HCT116 (cell line): ENCODE data around the gene TTLL9. TPM values are rescaled to one million over a fixed set of nuclear protein-coding genes. Genes with fewer than 3 reads are reported as not detected.

Experiments
- ATAC-seq: fragments of 200-7000 bp; cut with Tn5 transposase; 2 replicates; pipeline ENCODE4 v1.9.1; 2020; ENCODE audit warnings: mild to moderate bottlenecking, moderate library complexity
- BruUV-seq: library from RNA; stranded (reverse); fragments of 400-500 nt; replicated peaks from 2 replicates; lab custom pipeline; 2021; lab: Mats Ljungman, UMichigan
- CTCF ChIA-PET: fragments of 300-600 bp; sonication (Branson Sonifier 250); formaldehyde crosslinking; loops from one replicate; lab custom pipeline; 2021; ENCODE audit warnings: antibody characterized with exemption; lab: Charles Lee
- POLR2A ChIA-PET: fragments of 300-600, 350-600 bp; sonication (Branson Sonifier 250); formaldehyde crosslinking; loops from one replicate; lab custom pipeline; 2021; ENCODE audit warnings: antibody characterized with exemption; lab: Charles Lee
- RAD21 ChIA-PET, 2 experiments: fragments of 300-600 bp; sonication (Branson Sonifier 250); formaldehyde crosslinking; loops; one replicate each; lab custom pipeline; 2023; ENCODE audit warnings: low total read pairs in 2 of 2; ENCODE audit not compliant: uncharacterized antibody in 2 of 2, unreplicated experiment in 2 of 2, low non-redundant PET in 1 of 2; lab: Charles Lee
- DNase-seq: peaks from one replicate; pipeline ENCODE4 v3.0.0-alpha.2; 2010; ENCODE audit warnings: low read depth, low spot score
- H2AFZ ChIP-seq: fragments of 200-600 bp; shearing (Covaris generic), sonication (generic); 2 replicates; pipeline ENCODE4 v1.6.1; 2017; ENCODE audit warnings: low read depth, mixed run types, mixed read lengths, antibody characterized with exemption, low read length; ENCODE audit not compliant: poor library complexity, severe bottlenecking
- H3K27ac ChIP-seq: 2 replicates; pipeline ENCODE4 v1.5.1; 2012; ENCODE audit warnings: low read depth, low read length
- H3K27me3 ChIP-seq: fragments of 200-600 bp; sonication (generic); 2 replicates; pipeline ENCODE4 v1.6.1; 2016; ENCODE audit warnings: mixed run types, low read length, mixed read lengths; ENCODE audit not compliant: insufficient read depth
- H3K36me3 ChIP-seq, 2 experiments: fragments of 200-500 bp in 1 of 2; fragments of 200-600 bp in 1 of 2; sonication (Bioruptor generic) in 1 of 2; sonication (generic) in 1 of 2; 2 replicates each; pipeline versions ENCODE4 v1.5.1 to v1.6.1; 2014 to 2016; ENCODE audit warnings: low read length in 2 of 2, inconsistent platforms in 1 of 2, mixed read lengths in 1 of 2, mixed run types in 1 of 2; ENCODE audit not compliant: insufficient read depth in 2 of 2, control insufficient read depth in 1 of 2
- H3K4me1 ChIP-seq, 2 experiments: fragments of 200-600 bp in 1 of 2; sonication (generic) in 1 of 2; 2 replicates each; pipeline versions ENCODE4 v1.5.1 to v1.6.1; 2012 to 2017; ENCODE audit warnings: low read length in 2 of 2, inconsistent platforms in 1 of 2, mild to moderate bottlenecking in 1 of 2, mixed read lengths in 1 of 2, mixed run types in 1 of 2, moderate library complexity in 1 of 2; ENCODE audit not compliant: insufficient read depth in 2 of 2, control insufficient read depth in 1 of 2
- H3K4me2 ChIP-seq: fragments of 200-600 bp; sonication (generic); 2 replicates; pipeline ENCODE4 v1.6.1; 2017; ENCODE audit warnings: mixed run types, low read length, mixed read lengths
- H3K4me3 ChIP-seq, 2 experiments: fragments of 200-600 bp in 1 of 2; sonication (generic) in 1 of 2; replicated peaks in 1 of 2; 2 replicates each; pipeline ENCODE4 v1.5.1; 2011 to 2016; ENCODE audit warnings: low read length in 2 of 2, control low read depth in 1 of 2, low read depth in 1 of 2, mild to moderate bottlenecking in 1 of 2, mixed read lengths in 1 of 2, mixed run types in 1 of 2
- H3K79me2 ChIP-seq: fragments of 200-600 bp; sonication (generic); 2 replicates; pipeline ENCODE4 v1.6.1; 2017; ENCODE audit warnings: mild to moderate bottlenecking, mixed run types, low read length, moderate library complexity, mixed read lengths; ENCODE audit not compliant: insufficient read depth
- H3K9ac ChIP-seq: fragments of 200-600 bp; sonication (generic); 2 replicates; pipeline ENCODE4 v1.6.1; 2016; ENCODE audit warnings: low read length, mixed read lengths
- H3K9me2 ChIP-seq: fragments of 200-600 bp; sonication (generic), shearing (Covaris generic); 2 replicates; pipeline ENCODE4 v1.6.1; 2017; ENCODE audit warnings: mixed run types, mild to moderate bottlenecking, moderate library complexity; ENCODE audit not compliant: insufficient read depth
- H3K9me3 ChIP-seq, 2 experiments: fragments of 200-500 bp in 1 of 2; fragments of 200-600 bp in 1 of 2; sonication (Bioruptor generic) in 1 of 2; sonication (generic) in 1 of 2; 2 replicates each; pipeline ENCODE4 v1.6.1; 2014 to 2017; ENCODE audit warnings: low read length in 2 of 2, mixed read lengths in 2 of 2, inconsistent platforms in 1 of 2, low read depth in 1 of 2, mild to moderate bottlenecking in 1 of 2, mixed run types in 1 of 2, moderate library complexity in 1 of 2; ENCODE audit not compliant: control insufficient read depth in 1 of 2, insufficient read depth in 1 of 2
- H4K20me1 ChIP-seq: fragments of 200-600 bp; sonication (generic), shearing (Covaris generic); 2 replicates; pipeline ENCODE4 v1.6.1; 2017; ENCODE audit warnings: mixed run types, mild to moderate bottlenecking, moderate library complexity; ENCODE audit not compliant: insufficient read depth
- CEBPB ChIP-seq: IDR thresholded peaks from 2 replicates; pipeline ENCODE4 v1.6.1; 2012; ENCODE audit warnings: low read depth
- CTCF ChIP-seq, 3 experiments: fragments of 200-600 bp in 1 of 3; sonication (generic) in 1 of 3; IDR thresholded peaks in 2 of 3; conservative IDR thresholded peaks in 1 of 3; 2 replicates each; pipeline ENCODE4 v1.5.1; 2012 to 2017; ENCODE audit warnings: low read depth in 2 of 3, low read length in 2 of 3, antibody characterized with exemption in 1 of 3, borderline replicate concordance in 1 of 3, control low read depth in 1 of 3, mild to moderate bottlenecking in 1 of 3, mixed read lengths in 1 of 3, mixed run types in 1 of 3, moderate library complexity in 1 of 3; ENCODE audit not compliant: insufficient read depth in 1 of 3
- EGR1 ChIP-seq: IDR thresholded peaks from 2 replicates; pipeline ENCODE4 v1.6.1; 2012; ENCODE audit warnings: low read depth
- ELF1 ChIP-seq: IDR thresholded peaks from 2 replicates; pipeline ENCODE4 v1.6.1; 2012; ENCODE audit warnings: low read depth, borderline replicate concordance
- EZH2 ChIP-seq: fragments of 200-600 bp; sonication (generic); IDR thresholded peaks from 2 replicates; pipeline ENCODE4 v1.6.1; 2017; ENCODE audit warnings: antibody characterized with exemption, mixed run types
- EZH2phosphoT487 ChIP-seq: fragments of 200-600 bp; IDR thresholded peaks from 2 replicates; pipeline ENCODE4 v1.6.1; 2018; ENCODE audit warnings: antibody characterized with exemption, borderline replicate concordance
- FOSL1 ChIP-seq: IDR thresholded peaks from 2 replicates; pipeline ENCODE4 v1.6.1; 2012; ENCODE audit warnings: low read depth
- JUND ChIP-seq: IDR thresholded peaks from 2 replicates; pipeline ENCODE4 v1.6.1; 2012
- POLR2A ChIP-seq: IDR thresholded peaks from 2 replicates; pipeline ENCODE4 v1.7.0; 2011; ENCODE audit warnings: borderline replicate concordance; ENCODE audit not compliant: insufficient read depth, insufficient read length; ENCODE audit errors: extremely low read depth
- RAD21 ChIP-seq: IDR thresholded peaks from 2 replicates; pipeline ENCODE4 v1.6.1; 2012; ENCODE audit warnings: low read depth, mild to moderate bottlenecking
- SIN3A ChIP-seq: IDR thresholded peaks from 2 replicates; pipeline ENCODE4 v1.6.1; 2012; ENCODE audit warnings: low read depth
- SP1 ChIP-seq: IDR thresholded peaks from 2 replicates; pipeline ENCODE4 v1.6.1; 2012; ENCODE audit warnings: low read depth
- TCF7L2 ChIP-seq: IDR thresholded peaks from 2 replicates; pipeline ENCODE4 v1.7.0; 2011; ENCODE audit warnings: borderline replicate concordance, inconsistent platforms; ENCODE audit not compliant: insufficient read depth, insufficient read length; ENCODE audit errors: extremely low read depth
- YY1 ChIP-seq: IDR thresholded peaks from 2 replicates; pipeline ENCODE4 v1.6.1; 2011; ENCODE audit warnings: low read length, low read depth, moderate library complexity, mild to moderate bottlenecking; ENCODE audit not compliant: insufficient replicate concordance; ENCODE audit errors: extremely low read depth
- ZNF274 ChIP-seq: fragments of 200-500 bp; sonication (Bioruptor generic); IDR thresholded peaks from 2 replicates; pipeline ENCODE4 v1.6.1; 2014; ENCODE audit warnings: mild to moderate bottlenecking, low read depth, low read length, inconsistent platforms
- intact Hi-C: fragments of 100-400 bp; cut with micrococcal nuclease; formaldehyde crosslinking; loops from 2 replicates; pipeline ENCODE4 v1.10.0; 2022
- total RNA-seq: library from RNA; stranded (reverse); gene quantifications from one replicate; pipeline ENCODE4 v1.2.1, GENCODE V29; 2021; ENCODE audit not compliant: unreplicated experiment

Gene TTLL9
- total RNA-seq, 1 experiment from 2014 or later: not detected

- Histone ChIP-seq H2AFZ (no peak overlapping the region), H3K4me3 (no peak overlapping the region), H3K9me2 (no peaks in the 10 kb centered on the region), H3K4me1 (peaks cover 4 to 11% of the 10 kb centered on the region in 2 experiments; a peak in 3 of 4 replicates), H3K9ac (no peak overlapping the region), H4K20me1 (no peaks in the 10 kb centered on the region), H3K36me3 (no peaks in the 10 kb centered on the region), H3K9me3 (no peaks in the 10 kb centered on the region), H3K27ac (no peak overlapping the region), H3K27me3 (no peaks in the 10 kb centered on the region), H3K4me2 (no peak overlapping the region), H3K79me2 (no peaks in the 10 kb centered on the region)
- TF ChIP-seq SIN3A (no peak), CEBPB (no peak), ELF1 (no peak)
- ChIA-PET POLR2A (no interaction called here), RAD21 (no interaction called here), CTCF (no interaction called here)
- no peak for DNase-seq
- ATAC-seq: no peak
- BruUV-seq: no TSS peak
- intact Hi-C loops: no loop called here
These were observed 11.5 kb downstream of the TTLL9 start for GRCh38 chr20:31881945-31882344.

GRCh38 chr20:31883829-31884228 is 13.4 kb downstream of the TTLL9 start:
- peaks cover 4 to 11% of the 10 kb centered on the region in 2 experiments; a peak in 3 of 4 replicates for H3K4me1 ChIP-seq
- no TSS peak for BruUV-seq
- RAD21 ChIA-PET: no interaction called here
- CTCF ChIA-PET: no interaction called here
- no peak for TF ChIP-seq TCF7L2
- no peak for TF ChIP-seq JUND
- no peak for TF ChIP-seq EGR1
- no peak for TF ChIP-seq CTCF (IDR thresholded peaks at IDR 0.05 in 2 of 3, conservative IDR thresholded peaks at IDR 0.05 in 1 of 3; ENCODE audit: borderline replicate concordance in 1 of 3, insufficient read depth in 1 of 3, low read depth in 2 of 3, low read length in 2 of 3)
- TF ChIP-seq EZH2phosphoT487: no peak
- TF ChIP-seq FOSL1: no peak
- TF ChIP-seq EZH2: no peak
- TF ChIP-seq ELF1: no peak
- TF ChIP-seq POLR2A: no peak
- TF ChIP-seq SP1: no peak
- TF ChIP-seq RAD21: no peak
- no peak for TF ChIP-seq YY1
- no peak for TF ChIP-seq SIN3A
- TF ChIP-seq ZNF274: no peak
- no peak overlapping the region for H3K9ac ChIP-seq
- H2AFZ ChIP-seq: no peak overlapping the region
- no peaks in the 10 kb centered on the region for H3K9me2 ChIP-seq
- H3K4me2 ChIP-seq: no peak overlapping the region
- H4K20me1 ChIP-seq: no peaks in the 10 kb centered on the region
- no peak for ATAC-seq
- H3K27ac ChIP-seq: no peak overlapping the region
- intact Hi-C loops: no loop called here
- DNase-seq: no peak
- no peaks in the 10 kb centered on the region for H3K27me3 ChIP-seq
- no peaks in the 10 kb centered on the region for H3K36me3 ChIP-seq
- H3K9me3 ChIP-seq: no peaks in the 10 kb centered on the region
- H3K4me3 ChIP-seq: no peak overlapping the region
- POLR2A ChIA-PET: no interaction called here
- H3K79me2 ChIP-seq: no peaks in the 10 kb centered on the region
